ENCODE measurements around the gene WAC.

The WAC gene

GRCh38 chr10:28669227-28670173, 136.6 kb downstream of the WAC start:
- DNase-seq, result no peak

Measured in femur (tissue), 1 donor.